HEK293 (cell line): ENCODE results near the gene PIP5KL1.

ENCODE experiments used
- GLIS1 ChIP-seq: fragments of 450-650 bp; formaldehyde crosslinking; IDR thresholded peaks from 2 replicates; pipeline ENCODE4 v1.5.1; 2016; ENCODE audit warnings: missing biosample characterization, missing genetic modification characterization
- SCRT2 ChIP-seq: fragments of 450-650 bp; formaldehyde crosslinking; IDR thresholded peaks from 2 replicates; pipeline ENCODE4 v1.5.1; 2016; ENCODE audit warnings: missing biosample characterization, missing genetic modification characterization
- TCF7L2 ChIP-seq: IDR thresholded peaks from 2 replicates; pipeline ENCODE4 v1.6.1; 2011; ENCODE audit warnings: low read depth, mild to moderate bottlenecking, inconsistent platforms, low read length, moderate library complexity, borderline replicate concordance
- ZNF157 ChIP-seq: fragments of 450-650 bp; formaldehyde crosslinking; IDR thresholded peaks from 2 replicates; pipeline ENCODE4 v1.5.1; 2016; ENCODE audit warnings: missing biosample characterization, missing genetic modification characterization
- ZNF274 ChIP-seq, 2 experiments: fragments of 200-500 bp in 1 of 2; fragments of 450-650 bp in 1 of 2; sonication (Bioruptor generic) in 1 of 2; formaldehyde crosslinking in 1 of 2; IDR thresholded peaks; 2 replicates each; pipeline versions ENCODE4 v1.5.1 to v1.6.1; 2014 to 2016; ENCODE audit warnings: borderline replicate concordance in 1 of 2, inconsistent platforms in 1 of 2, low read length in 1 of 2, missing biosample characterization in 1 of 2, missing genetic modification characterization in 1 of 2
- ZNF426 ChIP-seq: fragments of 450-650 bp; formaldehyde crosslinking; IDR thresholded peaks from 2 replicates; pipeline ENCODE4 v1.5.1; 2017; ENCODE audit warnings: missing biosample characterization, missing genetic modification characterization, mild to moderate bottlenecking, inconsistent platforms, moderate library complexity
- ZNF530 ChIP-seq: fragments of 450-650 bp; formaldehyde crosslinking; IDR thresholded peaks from 2 replicates; pipeline ENCODE4 v1.5.1; 2016; ENCODE audit warnings: low read depth, missing biosample characterization, missing genetic modification characterization
- TF ChIP-seq, protein P1 (sequence below): fragments of 450-650 bp; formaldehyde crosslinking; IDR thresholded peaks from 2 replicates; pipeline ENCODE4 v1.5.1; 2016; ENCODE audit warnings: missing biosample characterization, missing genetic modification characterization
- TF ChIP-seq, protein P2 (sequence below): fragments of 450-650 bp; formaldehyde crosslinking; IDR thresholded peaks from 2 replicates; pipeline ENCODE4 v1.5.1; 2017; ENCODE audit warnings: missing biosample characterization, missing genetic modification characterization
- TF ChIP-seq, protein P3 (sequence below): fragments of 450-650 bp; formaldehyde crosslinking; IDR thresholded peaks from 2 replicates; pipeline ENCODE4 v1.5.1; 2016; ENCODE audit warnings: missing biosample characterization, missing genetic modification characterization
- TF ChIP-seq, protein P4 (sequence below): fragments of 450-650 bp; formaldehyde crosslinking; IDR thresholded peaks from 2 replicates; pipeline ENCODE4 v1.5.1; 2016; ENCODE audit warnings: missing biosample characterization, missing genetic modification characterization
- TF ChIP-seq, protein P5 (sequence below): fragments of 450-650 bp; formaldehyde crosslinking; IDR thresholded peaks from 2 replicates; pipeline ENCODE4 v1.5.1; 2016; ENCODE audit warnings: missing biosample characterization, missing genetic modification characterization
- TF ChIP-seq, protein P6 (sequence below): fragments of 450-650 bp; formaldehyde crosslinking; IDR thresholded peaks from 2 replicates; pipeline ENCODE4 v1.5.1; 2016; ENCODE audit warnings: missing biosample characterization, missing genetic modification characterization, low read depth

DNA sequence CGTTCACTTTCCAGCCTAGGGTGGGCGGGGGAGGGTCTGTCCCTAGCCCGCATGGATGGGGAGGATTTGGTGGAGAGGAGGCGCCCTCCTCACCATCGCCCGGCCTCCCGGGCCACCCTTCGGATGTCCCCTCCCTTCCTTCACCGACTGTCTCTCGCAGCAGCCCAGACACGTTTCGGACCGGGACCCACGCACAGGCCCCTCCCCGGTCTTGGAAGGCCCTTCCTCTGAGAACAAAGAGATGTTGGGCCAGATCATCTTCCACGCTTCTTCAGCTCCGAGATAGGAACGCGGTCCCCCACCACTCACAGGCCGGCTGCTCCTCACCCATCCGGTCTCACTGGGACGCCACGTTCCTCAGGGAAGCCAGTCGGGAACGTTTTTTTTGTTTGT, 7.7 kb upstream of the PIP5KL1 start:
- no peak for TF ChIP-seq SCRT2 (tag by site-specific recombination)
- no peak for TF ChIP-seq ZNF530
- TF ChIP-seq, protein P1, sequence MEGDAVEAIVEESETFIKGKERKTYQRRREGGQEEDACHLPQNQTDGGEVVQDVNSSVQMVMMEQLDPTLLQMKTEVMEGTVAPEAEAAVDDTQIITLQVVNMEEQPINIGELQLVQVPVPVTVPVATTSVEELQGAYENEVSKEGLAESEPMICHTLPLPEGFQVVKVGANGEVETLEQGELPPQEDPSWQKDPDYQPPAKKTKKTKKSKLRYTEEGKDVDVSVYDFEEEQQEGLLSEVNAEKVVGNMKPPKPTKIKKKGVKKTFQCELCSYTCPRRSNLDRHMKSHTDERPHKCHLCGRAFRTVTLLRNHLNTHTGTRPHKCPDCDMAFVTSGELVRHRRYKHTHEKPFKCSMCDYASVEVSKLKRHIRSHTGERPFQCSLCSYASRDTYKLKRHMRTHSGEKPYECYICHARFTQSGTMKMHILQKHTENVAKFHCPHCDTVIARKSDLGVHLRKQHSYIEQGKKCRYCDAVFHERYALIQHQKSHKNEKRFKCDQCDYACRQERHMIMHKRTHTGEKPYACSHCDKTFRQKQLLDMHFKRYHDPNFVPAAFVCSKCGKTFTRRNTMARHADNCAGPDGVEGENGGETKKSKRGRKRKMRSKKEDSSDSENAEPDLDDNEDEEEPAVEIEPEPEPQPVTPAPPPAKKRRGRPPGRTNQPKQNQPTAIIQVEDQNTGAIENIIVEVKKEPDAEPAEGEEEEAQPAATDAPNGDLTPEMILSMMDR = no peak
- TF ChIP-seq, protein P2, sequence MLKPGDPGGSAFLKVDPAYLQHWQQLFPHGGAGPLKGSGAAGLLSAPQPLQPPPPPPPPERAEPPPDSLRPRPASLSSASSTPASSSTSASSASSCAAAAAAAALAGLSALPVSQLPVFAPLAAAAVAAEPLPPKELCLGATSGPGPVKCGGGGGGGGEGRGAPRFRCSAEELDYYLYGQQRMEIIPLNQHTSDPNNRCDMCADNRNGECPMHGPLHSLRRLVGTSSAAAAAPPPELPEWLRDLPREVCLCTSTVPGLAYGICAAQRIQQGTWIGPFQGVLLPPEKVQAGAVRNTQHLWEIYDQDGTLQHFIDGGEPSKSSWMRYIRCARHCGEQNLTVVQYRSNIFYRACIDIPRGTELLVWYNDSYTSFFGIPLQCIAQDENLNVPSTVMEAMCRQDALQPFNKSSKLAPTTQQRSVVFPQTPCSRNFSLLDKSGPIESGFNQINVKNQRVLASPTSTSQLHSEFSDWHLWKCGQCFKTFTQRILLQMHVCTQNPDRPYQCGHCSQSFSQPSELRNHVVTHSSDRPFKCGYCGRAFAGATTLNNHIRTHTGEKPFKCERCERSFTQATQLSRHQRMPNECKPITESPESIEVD = no peak
- TF ChIP-seq, protein P3, sequence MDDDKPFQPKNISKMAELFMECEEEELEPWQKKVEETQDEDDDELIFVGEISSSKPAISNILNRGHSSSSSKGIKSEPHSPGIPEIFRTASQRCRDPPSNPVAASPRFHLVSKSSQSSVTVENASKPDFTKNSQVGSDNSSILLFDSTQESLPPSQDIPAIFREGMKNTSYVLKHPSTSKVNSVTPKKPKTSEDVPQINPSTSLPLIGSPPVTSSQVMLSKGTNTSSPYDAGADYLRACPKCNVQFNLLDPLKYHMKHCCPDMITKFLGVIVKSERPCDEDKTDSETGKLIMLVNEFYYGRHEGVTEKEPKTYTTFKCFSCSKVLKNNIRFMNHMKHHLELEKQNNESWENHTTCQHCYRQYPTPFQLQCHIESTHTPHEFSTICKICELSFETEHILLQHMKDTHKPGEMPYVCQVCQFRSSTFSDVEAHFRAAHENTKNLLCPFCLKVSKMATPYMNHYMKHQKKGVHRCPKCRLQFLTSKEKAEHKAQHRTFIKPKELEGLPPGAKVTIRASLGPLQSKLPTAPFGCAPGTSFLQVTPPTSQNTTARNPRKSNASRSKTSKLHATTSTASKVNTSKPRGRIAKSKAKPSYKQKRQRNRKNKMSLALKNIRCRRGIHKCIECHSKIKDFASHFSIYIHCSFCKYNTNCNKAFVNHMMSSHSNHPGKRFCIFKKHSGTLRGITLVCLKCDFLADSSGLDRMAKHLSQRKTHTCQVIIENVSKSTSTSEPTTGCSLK (tag by site-specific recombination) = no peak
- TF ChIP-seq, protein P4, sequence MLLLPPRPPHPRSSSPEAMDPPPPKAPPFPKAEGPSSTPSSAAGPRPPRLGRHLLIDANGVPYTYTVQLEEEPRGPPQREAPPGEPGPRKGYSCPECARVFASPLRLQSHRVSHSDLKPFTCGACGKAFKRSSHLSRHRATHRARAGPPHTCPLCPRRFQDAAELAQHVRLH (tag by site-specific recombination) = no peak
- TF ChIP-seq, protein P5, sequence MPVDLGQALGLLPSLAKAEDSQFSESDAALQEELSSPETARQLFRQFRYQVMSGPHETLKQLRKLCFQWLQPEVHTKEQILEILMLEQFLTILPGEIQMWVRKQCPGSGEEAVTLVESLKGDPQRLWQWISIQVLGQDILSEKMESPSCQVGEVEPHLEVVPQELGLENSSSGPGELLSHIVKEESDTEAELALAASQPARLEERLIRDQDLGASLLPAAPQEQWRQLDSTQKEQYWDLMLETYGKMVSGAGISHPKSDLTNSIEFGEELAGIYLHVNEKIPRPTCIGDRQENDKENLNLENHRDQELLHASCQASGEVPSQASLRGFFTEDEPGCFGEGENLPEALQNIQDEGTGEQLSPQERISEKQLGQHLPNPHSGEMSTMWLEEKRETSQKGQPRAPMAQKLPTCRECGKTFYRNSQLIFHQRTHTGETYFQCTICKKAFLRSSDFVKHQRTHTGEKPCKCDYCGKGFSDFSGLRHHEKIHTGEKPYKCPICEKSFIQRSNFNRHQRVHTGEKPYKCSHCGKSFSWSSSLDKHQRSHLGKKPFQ = no peak
- no peak for TF ChIP-seq ZNF426 (tag by site-specific recombination)
- no peak for TF ChIP-seq TCF7L2
- TF ChIP-seq, protein P6, sequence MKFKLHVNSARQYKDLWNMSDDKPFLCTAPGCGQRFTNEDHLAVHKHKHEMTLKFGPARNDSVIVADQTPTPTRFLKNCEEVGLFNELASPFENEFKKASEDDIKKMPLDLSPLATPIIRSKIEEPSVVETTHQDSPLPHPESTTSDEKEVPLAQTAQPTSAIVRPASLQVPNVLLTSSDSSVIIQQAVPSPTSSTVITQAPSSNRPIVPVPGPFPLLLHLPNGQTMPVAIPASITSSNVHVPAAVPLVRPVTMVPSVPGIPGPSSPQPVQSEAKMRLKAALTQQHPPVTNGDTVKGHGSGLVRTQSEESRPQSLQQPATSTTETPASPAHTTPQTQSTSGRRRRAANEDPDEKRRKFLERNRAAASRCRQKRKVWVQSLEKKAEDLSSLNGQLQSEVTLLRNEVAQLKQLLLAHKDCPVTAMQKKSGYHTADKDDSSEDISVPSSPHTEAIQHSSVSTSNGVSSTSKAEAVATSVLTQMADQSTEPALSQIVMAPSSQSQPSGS (tag by site-specific recombination) = no peak
- no peak for TF ChIP-seq ZNF274 (IDR thresholded peaks at IDR 0.05; ENCODE audit: low read length)
- TF ChIP-seq ZNF274 (tag by site-specific recombination; IDR thresholded peaks at IDR 0.05; ENCODE audit: borderline replicate concordance) = no peak
- TF ChIP-seq ZNF157 (tag by site-specific recombination) = no peak
- TF ChIP-seq GLIS1 (tag by site-specific recombination) = no peak
